ENCODE measurements around the gene MAPK8. TPM values are rescaled to one million over a fixed set of nuclear protein-coding genes. Genes with fewer than 3 reads are reported as not detected.
A peak's percentile ranks its signal among the peaks of the same experiment; 100 is the strongest.

MAPK8 gene
- total and polyA plus RNA-seq, 8 donors: 1.2 to 85.0 (median 22.3) TPM

- DNase-seq: peak; percentile 24 to 34
- 27 to 69% (median 41%) methylated on average over 19 to 42 of the region's 42 CpGs for WGBS, 5 donors
- Histone ChIP-seq H3K27ac (no peak overlapping the region), H3K4me1 (peaks cover 0 to 22% (median 6%) of the 10 kb centered on the region in 4 donors), H3K36me3 (no peaks in the 10 kb centered on the region), H3K27me3 (peaks cover 0 to 25% (median 11%) of the 10 kb centered on the region in 3 donors), H3K4me3 (no peak overlapping the region), H3K9me3 (no peaks in the 10 kb centered on the region)
- TF ChIP-seq POLR2AphosphoS5 (IDR thresholded peaks at IDR 0.05): no peak
- no peak for TF ChIP-seq EP300 (IDR thresholded peaks at IDR 0.05)
- TF ChIP-seq CTCF (IDR thresholded peaks at IDR 0.05): no peak
- intact Hi-C loops (cut with DNase I; ENCODE audit: low total_unique reads): no loop called here
These were observed 159.5 kb downstream of the MAPK8 start for GRCh38 chr10:48465860-48466521.

- DNase-seq: peak; percentile 20 to 43
- Histone ChIP-seq H3K9me3 (no peaks in the 10 kb centered on the region), H3K4me1 (peaks cover 0 to 22% (median 6%) of the 10 kb centered on the region in 4 donors), H3K27me3 (peaks cover 0 to 28% (median 11%) of the 10 kb centered on the region in 3 donors), H3K4me3 (no peak overlapping the region), H3K27ac (no peak overlapping the region), H3K36me3 (no peaks in the 10 kb centered on the region)
- 16 to 43% (median 21%) methylated on average over 7 to 43 of the region's 43 CpGs for WGBS, 5 donors
- TF ChIP-seq POLR2AphosphoS5 (IDR thresholded peaks at IDR 0.05): no peak
- TF ChIP-seq CTCF (IDR thresholded peaks at IDR 0.05): no peak
- no peak for TF ChIP-seq POLR2A (IDR thresholded peaks at IDR 0.05)
- TF ChIP-seq EP300 (IDR thresholded peaks at IDR 0.05): no peak
- intact Hi-C loops (cut with DNase I; ENCODE audit: low total_unique reads): no loop called here
These were observed 160.2 kb downstream of the MAPK8 start for GRCh38 chr10:48466611-48467240.

GRCh38 chr10:48467669-48468068, 161.2 kb downstream of the MAPK8 start:
- H3K9me3 ChIP-seq: no peaks in the 10 kb centered on the region
- DNase-seq: peak in 1 of 2 donors; percentile 9
- H3K4me3 ChIP-seq: no peak overlapping the region
- intact Hi-C loops (cut with DNase I; ENCODE audit: low total_unique reads): no loop called here
- TF ChIP-seq POLR2A (IDR thresholded peaks at IDR 0.05): no peak
- no peak for TF ChIP-seq POLR2AphosphoS5 (IDR thresholded peaks at IDR 0.05)
- TF ChIP-seq EP300 (IDR thresholded peaks at IDR 0.05): no peak
- no peak for TF ChIP-seq CTCF (IDR thresholded peaks at IDR 0.05)
- peaks cover 0 to 28% (median 11%) of the 10 kb centered on the region in 3 donors for H3K27me3 ChIP-seq
- H3K36me3 ChIP-seq: no peaks in the 10 kb centered on the region
- H3K27ac ChIP-seq: no peak overlapping the region
- 80 to 89% (median 84%) methylated on average over 4 of the region's 4 CpGs for WGBS, 5 donors
- H3K4me1 ChIP-seq: peaks cover 0 to 22% (median 6%) of the 10 kb centered on the region in 4 donors

- Histone ChIP-seq H3K4me3 (no peak overlapping the region), H3K27ac (no peak overlapping the region), H3K36me3 (no peaks in the 10 kb centered on the region), H3K4me1 (peaks cover 0 to 19% (median 6%) of the 10 kb centered on the region in 4 donors), H3K9me3 (no peaks in the 10 kb centered on the region), H3K27me3 (peaks cover 0 to 28% (median 11%) of the 10 kb centered on the region in 3 donors)
- intact Hi-C loops (cut with DNase I; ENCODE audit: low total_unique reads): no loop called here
- TF ChIP-seq CTCF (IDR thresholded peaks at IDR 0.05) (no peak), POLR2AphosphoS5 (IDR thresholded peaks at IDR 0.05) (no peak), EP300 (IDR thresholded peaks at IDR 0.05) (no peak), POLR2A (IDR thresholded peaks at IDR 0.05) (no peak)
- 48 to 67% (median 59%) methylated on average over 3 of the region's 3 CpGs for WGBS, 5 donors
- peak in 1 of 2 donors; percentile 7 for DNase-seq
These were observed 161.8 kb downstream of the MAPK8 start for GRCh38 chr10:48468130-48468790.
